Aorta (tissue), 5 donors: ENCODE measurements around the gene ARHGAP10. TPM values are rescaled to one million over a fixed set of nuclear protein-coding genes. Genes with fewer than 3 reads are reported as not detected.

Experiments used
- ATAC-seq: fragments of 200-7000 bp; cut with Tn5 transposase; one replicate; pipeline ENCODE4 v1.9.1; 2022; ENCODE audit warnings: moderate library complexity; ENCODE audit not compliant: low FRiP score
- DNase-seq, 2 donors: peaks; one replicate each; pipeline ENCODE4 v3.0.0-alpha.2; 2020
- H3K27ac ChIP-seq, 2 donors: one replicate each; pipeline ENCODE4 v1.5.1; 2013; ENCODE audit warnings: low read length in 2 of 2, mild to moderate bottlenecking in 2 of 2, moderate library complexity in 2 of 2, control low read depth in 1 of 2, inconsistent platforms in 1 of 2, low read depth in 1 of 2
- H3K27me3 ChIP-seq, 2 donors: one replicate each; pipeline ENCODE4 v1.6.1; 2013; ENCODE audit warnings: control low read depth in 1 of 2, low read length in 1 of 2, mild to moderate bottlenecking in 1 of 2, moderate library complexity in 1 of 2; ENCODE audit not compliant: insufficient read depth in 2 of 2, control insufficient read depth in 1 of 2
- H3K36me3 ChIP-seq, 2 donors: one replicate each; pipeline ENCODE4 v1.6.1; 2013; ENCODE audit warnings: control low read depth in 1 of 2, low read length in 1 of 2, mild to moderate bottlenecking in 1 of 2; ENCODE audit not compliant: insufficient read depth in 2 of 2, control insufficient read depth in 1 of 2
- H3K4me1 ChIP-seq, 2 donors: one replicate each; pipeline ENCODE4 v1.6.1; 2013; ENCODE audit warnings: low read length in 2 of 2, control low read depth in 1 of 2, mild to moderate bottlenecking in 1 of 2, moderate library complexity in 1 of 2; ENCODE audit not compliant: insufficient read depth in 2 of 2, control insufficient read depth in 1 of 2
- H3K4me3 ChIP-seq, 2 donors: one replicate each; pipeline ENCODE4 v1.5.1; 2013; ENCODE audit warnings: low read length in 2 of 2, control low read depth in 1 of 2, mild to moderate bottlenecking in 1 of 2
- H3K9me3 ChIP-seq: one replicate; pipeline ENCODE4 v1.6.1; 2013; ENCODE audit warnings: mild to moderate bottlenecking, low read length; ENCODE audit not compliant: control insufficient read depth
- WGBS, 2 donors: extraction: QIAGEN DNeasy Blood & Tissue Kit; methylation state at CpG; one replicate each; pipeline ENCODE4 v1.1.7; 2013; 5-methylcytosine and 5-hydroxymethylcytosine counted together
- intact Hi-C, 2 donors: fragments of 100-400 bp; cut with DNase I; formaldehyde crosslinking; loops; one replicate each; pipeline versions ENCODE4 v1.14.2 to v1.15.0; 2022
- polyA plus RNA-seq, 2 donors: library from polyadenylated mRNA; stranded (reverse); fragments of 200-250 nt; gene quantifications; one replicate each; pipeline ENCODE4 v1.2.3, GENCODE V29; 2013
- total RNA-seq, 2 donors: library from RNA; stranded (reverse); fragmentation: NEBNext Ultra II Directional; extraction: Animal tissue kit (Norgen Biotek cat#: 25700); gene quantifications; one replicate each; pipeline ENCODE4 v1.2.1, GENCODE V29; 2021
- donor health status: healthy with polysubstance abuse.
- donor health status: Bipolar disorder and iron deficiency.
- donor health status: DM: no; HTN: no; CAD: no.
- donor health status: DM: no; HTN: no; CAD: no.
- donor health status: DM: yes; HTN: yes; CAD: no.

The ARHGAP10 gene
- total and polyA plus RNA-seq, 4 donors = 47.3 to 94.5 (median 63.5) TPM

- H3K36me3 ChIP-seq = peaks cover 0 to 5% of the 10 kb centered on the region in 2 donors
- intact Hi-C loops = no loop called here
- H3K9me3 ChIP-seq = no peaks in the 10 kb centered on the region
- no peak overlapping the region for H3K4me3 ChIP-seq
- DNase-seq (no peak), ATAC-seq (no peak)
- no peak overlapping the region for H3K27ac ChIP-seq
- no peaks in the 10 kb centered on the region for H3K27me3 ChIP-seq
- WGBS, 2 donors = 84 to 89% methylated on average over 11 of the region's 11 CpGs
- H3K4me1 ChIP-seq = peaks cover 0 to under 1% of the 10 kb centered on the region in 2 donors
These were observed 274.1 kb downstream of the ARHGAP10 start for GRCh38 chr4:148006001-148006400.

DNA sequence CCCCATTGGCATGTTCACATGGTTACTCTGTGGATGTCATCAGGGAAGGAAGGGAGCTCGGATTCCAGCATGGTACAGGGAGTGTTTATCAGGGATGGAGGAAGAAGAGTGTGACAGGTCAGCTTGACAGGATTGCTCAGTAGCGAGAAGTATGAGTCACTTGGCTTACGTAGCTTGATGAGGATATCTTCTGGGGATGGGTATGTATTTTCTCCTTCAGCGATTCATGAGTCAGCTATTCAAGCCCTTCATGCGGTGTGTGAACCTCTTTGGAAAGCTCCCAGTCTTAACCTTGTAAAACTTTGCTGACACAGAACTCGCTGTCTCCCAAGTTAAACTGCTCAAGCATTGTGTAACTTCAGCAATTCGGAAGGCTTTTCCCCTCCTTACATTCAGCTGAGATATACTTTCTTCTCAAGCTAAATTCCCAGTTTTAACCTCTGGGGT lies 275.4 kb downstream of the ARHGAP10 start:
- no peak for DNase-seq
- ATAC-seq = peak; percentile 49
- H3K9me3 ChIP-seq = no peaks in the 10 kb centered on the region
- H3K4me3 ChIP-seq = no peak overlapping the region
- 79 to 94% methylated on average over 7 of the region's 7 CpGs for WGBS, 2 donors
- H3K36me3 ChIP-seq = peaks cover 0 to 7% of the 10 kb centered on the region in 2 donors
- H3K4me1 ChIP-seq = peaks cover 0 to 3% of the 10 kb centered on the region in 2 donors
- H3K27me3 ChIP-seq = no peaks in the 10 kb centered on the region
- intact Hi-C loops = no loop called here
- H3K27ac ChIP-seq = no peak overlapping the region

GRCh38 chr4:148007792-148008191 lies 275.9 kb downstream of the ARHGAP10 start:
- H3K36me3 ChIP-seq = peaks cover 0 to 7% of the 10 kb centered on the region in 2 donors
- no peaks in the 10 kb centered on the region for H3K9me3 ChIP-seq
- H3K27ac ChIP-seq = no peak overlapping the region
- DNase-seq (no peak), ATAC-seq (no peak)
- 83 to 88% methylated on average over 3 of the region's 3 CpGs for WGBS, 2 donors
- no peaks in the 10 kb centered on the region for H3K27me3 ChIP-seq
- H3K4me3 ChIP-seq = no peak overlapping the region
- intact Hi-C loops = no loop called here
- H3K4me1 ChIP-seq = peaks cover 0 to 3% of the 10 kb centered on the region in 2 donors

DNA sequence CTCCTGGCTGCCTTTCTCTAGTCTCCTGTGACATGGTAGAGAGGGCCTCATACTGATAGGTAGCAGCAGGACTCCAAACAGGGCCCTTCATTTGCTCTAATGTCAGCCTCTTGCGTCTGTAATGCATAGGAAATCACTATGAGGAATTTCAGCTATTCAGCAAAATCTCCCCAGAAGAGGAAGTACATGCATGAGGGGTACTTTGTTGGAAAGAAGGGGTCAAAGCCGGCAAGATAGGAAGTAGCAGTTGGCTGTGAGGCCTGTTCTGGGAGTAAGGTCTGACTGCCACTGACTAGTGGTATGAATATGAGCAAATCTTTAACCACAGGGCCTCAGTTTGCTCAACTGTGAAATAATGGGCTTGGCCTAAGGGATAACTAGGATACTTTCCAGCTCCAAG lies 283.2 kb downstream of the ARHGAP10 start:
- WGBS, 2 donors = 60 to 76% methylated on average over 2 of the region's 2 CpGs
- Histone ChIP-seq H3K4me3 (no peak overlapping the region), H3K36me3 (peaks cover 0 to 2% of the 10 kb centered on the region in 2 donors), H3K27me3 (no peaks in the 10 kb centered on the region), H3K4me1 (peaks cover 13 to 15% of the 10 kb centered on the region in 2 donors), H3K27ac (no peak overlapping the region), H3K9me3 (no peaks in the 10 kb centered on the region)
- no peak for DNase-seq
- no peak for ATAC-seq
- intact Hi-C loops = no loop called here

- H3K4me1 ChIP-seq = peaks cover 13 to 15% of the 10 kb centered on the region in 2 donors
- H3K9me3 ChIP-seq = no peaks in the 10 kb centered on the region
- H3K36me3 ChIP-seq = peaks cover 0 to 2% of the 10 kb centered on the region in 2 donors
- H3K4me3 ChIP-seq = no peak overlapping the region
- no peaks in the 10 kb centered on the region for H3K27me3 ChIP-seq
- WGBS, 2 donors = 94 to 96% methylated on average over 8 of the region's 8 CpGs
- no peak overlapping the region for H3K27ac ChIP-seq
- intact Hi-C loops = no loop called here
- ATAC-seq (no peak), DNase-seq (no peak)
These were observed 283.6 kb downstream of the ARHGAP10 start for GRCh38 chr4:148015468-148015867.

- no peak overlapping the region for H3K4me3 ChIP-seq
- no peaks in the 10 kb centered on the region for H3K27me3 ChIP-seq
- intact Hi-C loops = no loop called here
- peaks cover 0 to 2% of the 10 kb centered on the region in 2 donors for H3K36me3 ChIP-seq
- no peak for ATAC-seq
- peaks cover 13 to 15% of the 10 kb centered on the region in 2 donors for H3K4me1 ChIP-seq
- DNase-seq = no peak
- 79 to 82% methylated on average over 6 of the region's 6 CpGs for WGBS, 2 donors
- H3K9me3 ChIP-seq = no peaks in the 10 kb centered on the region
- H3K27ac ChIP-seq = no peak overlapping the region
These were observed 284.3 kb downstream of the ARHGAP10 start for GRCh38 chr4:148016063-148016637.

DNA sequence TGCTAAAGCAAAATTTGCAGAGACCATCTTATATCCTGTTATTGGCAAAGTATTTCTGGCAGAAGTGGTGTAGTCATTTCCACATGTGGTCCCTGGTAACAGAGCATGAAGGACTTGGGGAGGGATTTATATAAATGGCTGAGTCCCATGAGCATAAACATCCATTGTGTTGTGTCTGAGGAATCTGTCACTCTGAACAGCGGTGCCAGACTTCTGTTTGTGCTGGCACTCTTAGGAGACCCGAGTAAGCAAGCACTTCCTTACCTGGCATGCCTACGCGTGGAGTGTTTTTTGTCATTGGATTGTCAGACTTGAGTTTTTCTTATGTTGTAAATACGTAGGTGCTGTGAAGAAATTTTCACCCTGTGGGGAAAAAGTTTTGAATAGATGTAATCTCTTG lies 285.9 kb downstream of the ARHGAP10 start:
- no peaks in the 10 kb centered on the region for H3K36me3 ChIP-seq
- 4 to 7% methylated on average over 5 of the region's 5 CpGs for WGBS, 2 donors
- ATAC-seq (peak; percentile 63), DNase-seq (no peak)
- H3K9me3 ChIP-seq = no peaks in the 10 kb centered on the region
- no peaks in the 10 kb centered on the region for H3K27me3 ChIP-seq
- peaks cover 14 to 20% of the 10 kb centered on the region in 2 donors for H3K4me1 ChIP-seq
- peak overlapping the region in 1 of 2 donors; percentile 21 for H3K27ac ChIP-seq
- no peak overlapping the region for H3K4me3 ChIP-seq
- intact Hi-C loops = no loop called here

DNA sequence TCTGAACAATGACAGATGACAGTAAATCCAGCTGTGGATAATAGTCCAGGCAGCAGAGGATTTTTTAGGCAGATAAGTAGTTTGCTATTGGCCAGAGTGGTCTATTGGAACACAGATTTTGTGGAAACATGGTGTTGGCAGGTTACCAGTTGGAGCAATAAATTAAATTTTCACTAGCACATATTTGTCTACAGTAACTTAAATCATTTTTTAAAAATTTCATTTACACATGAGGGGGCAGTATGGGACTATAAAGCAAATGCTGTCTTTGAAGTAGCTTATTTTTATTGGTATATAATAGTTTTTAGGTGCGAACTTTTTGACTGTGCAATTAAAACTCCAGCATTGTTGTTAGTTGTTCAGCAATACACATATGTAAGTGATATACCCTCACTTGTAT lies 289.8 kb downstream of the ARHGAP10 start:
- Histone ChIP-seq H3K4me1 (peaks cover 10 to 12% of the 10 kb centered on the region in 2 donors), H3K27me3 (no peaks in the 10 kb centered on the region), H3K4me3 (no peak overlapping the region), H3K9me3 (no peaks in the 10 kb centered on the region), H3K27ac (peak overlapping the region in 1 of 2 donors; percentile 12), H3K36me3 (peaks cover 0 to 2% of the 10 kb centered on the region in 2 donors)
- no peak for DNase-seq
- WGBS, 2 donors = 69 to 75% methylated on average over 1 of the region's 1 CpG
- intact Hi-C loops = no loop called here
- no peak for ATAC-seq

- H3K27ac ChIP-seq = no peak overlapping the region
- intact Hi-C loops = no loop called here
- WGBS, 2 donors = 66 to 77% methylated on average over 6 of the region's 6 CpGs
These were observed 291.1 kb downstream of the ARHGAP10 start for GRCh38 chr4:148022975-148023374.

More at GRCh38 chr4:148022975-148023374, 291.1 kb downstream of the ARHGAP10 start:
- Histone ChIP-seq H3K9me3 (no peaks in the 10 kb centered on the region), H3K4me1 (peaks cover 7 to 9% of the 10 kb centered on the region in 2 donors), H3K27me3 (no peaks in the 10 kb centered on the region), H3K4me3 (no peak overlapping the region), H3K36me3 (peaks cover 0 to 2% of the 10 kb centered on the region in 2 donors)
- no peak for ATAC-seq
- DNase-seq = no peak
